Measurements from ENCODE around the gene STXBP3.

The STXBP3 gene

GRCh38 chr1:108732398-108732797, 14.1 kb upstream of the STXBP3 start:
- no peak for DNase-seq (ENCODE audit: low spot score)
- in situ Hi-C loops (cut with MboI; ENCODE audit: low sequenced_read_pairs, unreplicated experiment): no loop called here
- TF ChIP-seq CTCF (IDR thresholded peaks at IDR 0.05; ENCODE audit: borderline replicate concordance, control extremely low read depth, extremely low read depth, insufficient read depth, missing control alignments): no peak

GRCh38 chr1:108734171-108734865, 12.2 kb upstream of the STXBP3 start:
- TF ChIP-seq CTCF (IDR thresholded peaks at IDR 0.05; ENCODE audit: borderline replicate concordance, control extremely low read depth, extremely low read depth, insufficient read depth, missing control alignments): no peak
- DNase-seq (ENCODE audit: low spot score): peak; percentile 2
- in situ Hi-C loops (cut with MboI; ENCODE audit: low sequenced_read_pairs, unreplicated experiment): no loop called here

GRCh38 chr1:108742253-108742652, 4.2 kb upstream of the STXBP3 start:
- in situ Hi-C loops (cut with MboI; ENCODE audit: low sequenced_read_pairs, unreplicated experiment): no loop called here
- DNase-seq (ENCODE audit: low spot score): peak; percentile 1
- TF ChIP-seq CTCF (IDR thresholded peaks at IDR 0.05; ENCODE audit: borderline replicate concordance, control extremely low read depth, extremely low read depth, insufficient read depth, missing control alignments): no peak

- no peak for DNase-seq (ENCODE audit: low spot score)
- TF ChIP-seq CTCF (IDR thresholded peaks at IDR 0.05; ENCODE audit: borderline replicate concordance, control extremely low read depth, extremely low read depth, insufficient read depth, missing control alignments): no peak
- in situ Hi-C loops (cut with MboI; ENCODE audit: low sequenced_read_pairs, unreplicated experiment): no loop called here
Observed at GRCh38 chr1:108745980-108746381, 493 bp upstream of the STXBP3 start.

GRCh38 chr1:108747171-108747850, 837 bp downstream of the STXBP3 start:
- DNase-seq (ENCODE audit: low spot score): peak; percentile 35
- in situ Hi-C loops (cut with MboI; ENCODE audit: low sequenced_read_pairs, unreplicated experiment): no loop called here
- no peak for TF ChIP-seq CTCF (IDR thresholded peaks at IDR 0.05; ENCODE audit: borderline replicate concordance, control extremely low read depth, extremely low read depth, insufficient read depth, missing control alignments)

- in situ Hi-C loops (cut with MboI; ENCODE audit: low sequenced_read_pairs, unreplicated experiment): no loop called here
- TF ChIP-seq CTCF (IDR thresholded peaks at IDR 0.05; ENCODE audit: borderline replicate concordance, control extremely low read depth, extremely low read depth, insufficient read depth, missing control alignments): no peak
- no peak for DNase-seq (ENCODE audit: low spot score)
Observed at GRCh38 chr1:108747898-108748297, 1.4 kb downstream of the STXBP3 start.
